GM12874 (cell line): Measurements from ENCODE around the gene FCRLA.

Source experiments
- CTCF ChIP-seq: IDR thresholded peaks from 2 replicates; pipeline ENCODE4 v1.5.1; 2011; ENCODE audit warnings: low read depth, mild to moderate bottlenecking, control low read depth, low read length, moderate library complexity; ENCODE audit not compliant: insufficient read depth

FCRLA gene

GRCh38 chr1:161718559-161719324, 11.7 kb downstream of the FCRLA start:
- TF ChIP-seq CTCF = no peak

GRCh38 chr1:161719325-161719611, 12.2 kb downstream of the FCRLA start:
- no peak for TF ChIP-seq CTCF

- TF ChIP-seq CTCF = no peak
Observed at GRCh38 chr1:161720422-161720821, 13.4 kb downstream of the FCRLA start.

- TF ChIP-seq CTCF = no peak
Observed at GRCh38 chr1:161720956-161721737, 14.1 kb downstream of the FCRLA start, which contains the start of gene FCRLB. Gene FCRLB (plus strand): TSS chr1:161721544. CDS start chr1:161722673, 1,129 bp downstream.

- no peak for TF ChIP-seq CTCF
Observed at GRCh38 chr1:161721738-161722343, 14.8 kb downstream of the FCRLA start.

GRCh38 chr1:161722406-161722805, 15.4 kb downstream of the FCRLA start:
- no peak for TF ChIP-seq CTCF

- TF ChIP-seq CTCF = no peak
Observed at GRCh38 chr1:161723459-161724141, 16.6 kb downstream of the FCRLA start.
